K562 (cell line): ENCODE data around the gene ACTL9. TPM values are rescaled to one million over a fixed set of nuclear protein-coding genes. Genes with fewer than 3 reads are reported as not detected.
A peak's percentile ranks its signal among the peaks of the same experiment; 100 is the strongest.

Experiments used
- FOXM1 ChIP-seq, 2 experiments: fragments of 450-650 bp in 1 of 2; sonication (generic) in 1 of 2; formaldehyde crosslinking in 1 of 2; IDR thresholded peaks; 2 replicates each; pipeline versions ENCODE4 v1.6.1 to v1.9.0; 2017 to 2022; ENCODE audit warnings: low read depth in 2 of 2, mild to moderate bottlenecking in 2 of 2, missing genetic modification reagents in 1 of 2, moderate library complexity in 1 of 2
- HINFP ChIP-seq: fragments of 450-650 bp; conservative IDR thresholded peaks from 2 replicates; pipeline ENCODE4 v1.6.1; 2016; ENCODE audit warnings: missing genetic modification characterization, low read depth, mild to moderate bottlenecking, control low read depth, missing compliant biosample characterization
- MTF1 ChIP-seq: fragments of 250-450 bp; sonication (Bioruptor Pico); IDR thresholded peaks from 2 replicates; pipeline ENCODE4 v1.9.0; 2021; ENCODE audit warnings: moderate library complexity, mild to moderate bottlenecking, inconsistent platforms, borderline replicate concordance
- PCBP1 ChIP-seq: fragments of 200-400 bp; formaldehyde crosslinking; IDR thresholded peaks from 2 replicates; pipeline ENCODE4 v1.6.1; 2018; ENCODE audit warnings: mild to moderate bottlenecking, low read depth, low read length; ENCODE audit not compliant: poor library complexity, severe bottlenecking
- PHB2 ChIP-seq: fragments of 450-650 bp; IDR thresholded peaks from 2 replicates; pipeline ENCODE4 v1.6.1; 2017; ENCODE audit warnings: low read depth
- PHF8 ChIP-seq: fragments of 200-600 bp; sonication (generic); IDR thresholded peaks from 2 replicates; pipeline ENCODE4 v1.6.1; 2012; ENCODE audit warnings: mixed run types, mild to moderate bottlenecking, inconsistent platforms, low read length, moderate library complexity, borderline replicate concordance
- POLR3A ChIP-seq: IDR thresholded peaks from 2 replicates; pipeline ENCODE4 v1.6.1; 2011; ENCODE audit warnings: borderline replicate concordance, mild to moderate bottlenecking, moderate library complexity; ENCODE audit not compliant: insufficient read length, insufficient read depth; ENCODE audit errors: extremely low read depth
- RBM34 ChIP-seq: fragments of 200-400 bp; formaldehyde crosslinking; IDR thresholded peaks from 2 replicates; pipeline ENCODE4 v1.6.1; 2018; ENCODE audit warnings: low read length, borderline replicate concordance; ENCODE audit not compliant: insufficient read depth
- SMAD3 ChIP-seq: fragments of 450-650 bp; formaldehyde crosslinking; conservative IDR thresholded peaks from 2 replicates; pipeline ENCODE4 v1.4.0; 2020; ENCODE audit warnings: mild to moderate bottlenecking
- SRSF3 ChIP-seq: fragments of 200-400 bp; formaldehyde crosslinking; IDR thresholded peaks from 2 replicates; pipeline ENCODE4 v1.6.1; 2016; ENCODE audit warnings: mild to moderate bottlenecking, low read length, moderate library complexity; ENCODE audit not compliant: insufficient read depth
- XRCC3 ChIP-seq: fragments of 450-650 bp; IDR thresholded peaks from 2 replicates; pipeline ENCODE4 v1.6.1; 2017; ENCODE audit warnings: mild to moderate bottlenecking, moderate library complexity
- YY1 ChIP-seq, 3 experiments: IDR thresholded peaks; 2 replicates each; pipeline ENCODE4 v1.6.1; 2011; ENCODE audit warnings: low read length in 2 of 3, mild to moderate bottlenecking in 2 of 3, moderate library complexity in 2 of 3, borderline replicate concordance in 1 of 3, control low read depth in 1 of 3, low read depth in 1 of 3; ENCODE audit not compliant: insufficient read depth in 3 of 3, insufficient replicate concordance in 2 of 3, control insufficient read depth in 1 of 3, insufficient read length in 1 of 3; ENCODE audit errors: extremely low read depth in 1 of 3
- ZNF143 ChIP-seq: sonication (generic); formaldehyde crosslinking; IDR thresholded peaks from 2 replicates; pipeline ENCODE4 v1.9.0; 2022; ENCODE audit warnings: mild to moderate bottlenecking, missing genetic modification reagents
- ZNF280B ChIP-seq: fragments of 250-450 bp; sonication (Bioruptor Pico); IDR thresholded peaks from 2 replicates; pipeline ENCODE4 v1.5.1; 2021; ENCODE audit warnings: mild to moderate bottlenecking
- ZNF444 ChIP-seq: fragments of 250-450 bp; sonication (Bioruptor Pico); IDR thresholded peaks from 2 replicates; pipeline ENCODE4 v1.4.0; 2020; ENCODE audit warnings: mild to moderate bottlenecking, moderate library complexity
- ZNF77 ChIP-seq: fragments of 250-450 bp; sonication (Bioruptor Pico); IDR thresholded peaks from 2 replicates; pipeline ENCODE4 v1.5.0; 2020
- polyA plus RNA-seq, 8 experiments: library from polyadenylated mRNA; depleted of rRNA in 4 of 8; stranded (reverse) in 5 of 8; unstranded in 3 of 8; fragments of >200 nt; fragmentation: Nextera tagmentation in 2 of 8; fragmentation: Illumina TruSeq in 1 of 8; extraction: Ambion mirVana in 2 of 8; extraction: Trizol in 1 of 8; gene quantifications; 2 replicates each; pipeline versions ENCODE4 v1.2.1 to v1.2.3, GENCODE V29; 2011 to 2014; ENCODE audit warnings: inconsistent platforms in 1 of 8, missing spikeins in 1 of 8
- total RNA-seq, 7 experiments: library from RNA; depleted of rRNA in 6 of 7; stranded (reverse); fragments of >200 nt in 6 of 7; fragmentation: Illumina TruSeq in 2 of 7; extraction: Trizol in 2 of 7; gene quantifications; 2 replicates each; pipeline versions ENCODE4 v1.2.1 to v1.2.3, GENCODE V29; 2011 to 2021; ENCODE audit warnings: low replicate concordance in 1 of 7
- TF ChIP-seq, protein P1 (sequence below): sonication (generic); formaldehyde crosslinking; IDR thresholded peaks from 2 replicates; pipeline ENCODE4 v1.8.1; 2023; ENCODE audit warnings: mild to moderate bottlenecking, missing genetic modification reagents
- TF ChIP-seq, protein P2 (sequence below): fragments of 450-650 bp; IDR thresholded peaks from 2 replicates; pipeline ENCODE4 v1.6.1; 2017; ENCODE audit warnings: mild to moderate bottlenecking, moderate library complexity

The ACTL9 gene
- total and polyA plus RNA-seq, 9 of the 15 experiments (the other 6 are each of a cell fraction or from before 2014, with no cell fraction given) = not detected

- TF ChIP-seq POLR3A (no peak), ZNF143 (no peak), SRSF3 (no peak), ZNF77 (CRISPR knock-in tag) (no peak), ZNF280B (CRISPR knock-in tag) (no peak), RBM34 (no peak), FOXM1 (IDR thresholded peaks at IDR 0.05; ENCODE audit: low read depth) (no peak), FOXM1 (CRISPR knock-in tag; IDR thresholded peaks at IDR 0.05; ENCODE audit: low read depth) (no peak), XRCC3 (no peak), YY1 (IDR thresholded peaks at IDR 0.05; ENCODE audit: borderline replicate concordance in 1 of 3, control insufficient read depth in 1 of 3, extremely low read depth in 1 of 3, insufficient read depth in 3 of 3, insufficient read length in 1 of 3, insufficient replicate concordance in 2 of 3, low read depth in 1 of 3, low read length in 2 of 3) (no peak), SMAD3 (0 out of 2 replicates have a peak, but pooled peaks have one; percentile 23), MTF1 (CRISPR knock-in tag) (no peak), PHB2 (no peak), ZNF444 (CRISPR knock-in tag) (peak; percentile 87), PCBP1 (no peak), HINFP (tag) (no peak), PHF8 (no peak)
- TF ChIP-seq, protein P1, sequence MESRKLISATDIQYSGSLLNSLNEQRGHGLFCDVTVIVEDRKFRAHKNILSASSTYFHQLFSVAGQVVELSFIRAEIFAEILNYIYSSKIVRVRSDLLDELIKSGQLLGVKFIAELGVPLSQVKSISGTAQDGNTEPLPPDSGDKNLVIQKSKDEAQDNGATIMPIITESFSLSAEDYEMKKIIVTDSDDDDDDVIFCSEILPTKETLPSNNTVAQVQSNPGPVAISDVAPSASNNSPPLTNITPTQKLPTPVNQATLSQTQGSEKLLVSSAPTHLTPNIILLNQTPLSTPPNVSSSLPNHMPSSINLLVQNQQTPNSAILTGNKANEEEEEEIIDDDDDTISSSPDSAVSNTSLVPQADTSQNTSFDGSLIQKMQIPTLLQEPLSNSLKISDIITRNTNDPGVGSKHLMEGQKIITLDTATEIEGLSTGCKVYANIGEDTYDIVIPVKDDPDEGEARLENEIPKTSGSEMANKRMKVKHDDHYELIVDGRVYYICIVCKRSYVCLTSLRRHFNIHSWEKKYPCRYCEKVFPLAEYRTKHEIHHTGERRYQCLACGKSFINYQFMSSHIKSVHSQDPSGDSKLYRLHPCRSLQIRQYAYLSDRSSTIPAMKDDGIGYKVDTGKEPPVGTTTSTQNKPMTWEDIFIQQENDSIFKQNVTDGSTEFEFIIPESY (CRISPR knock-in tag) = no peak
- TF ChIP-seq, protein P2, sequence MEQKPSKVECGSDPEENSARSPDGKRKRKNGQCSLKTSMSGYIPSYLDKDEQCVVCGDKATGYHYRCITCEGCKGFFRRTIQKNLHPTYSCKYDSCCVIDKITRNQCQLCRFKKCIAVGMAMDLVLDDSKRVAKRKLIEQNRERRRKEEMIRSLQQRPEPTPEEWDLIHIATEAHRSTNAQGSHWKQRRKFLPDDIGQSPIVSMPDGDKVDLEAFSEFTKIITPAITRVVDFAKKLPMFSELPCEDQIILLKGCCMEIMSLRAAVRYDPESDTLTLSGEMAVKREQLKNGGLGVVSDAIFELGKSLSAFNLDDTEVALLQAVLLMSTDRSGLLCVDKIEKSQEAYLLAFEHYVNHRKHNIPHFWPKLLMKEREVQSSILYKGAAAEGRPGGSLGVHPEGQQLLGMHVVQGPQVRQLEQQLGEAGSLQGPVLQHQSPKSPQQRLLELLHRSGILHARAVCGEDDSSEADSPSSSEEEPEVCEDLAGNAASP = no peak
Observed at GRCh38 chr19:8684001-8684902, 14.3 kb downstream of the ACTL9 start (continued).
